HCT116 (cell line): ENCODE data around the gene FAM83B. TPM values are rescaled to one million over a fixed set of nuclear protein-coding genes. Genes with fewer than 3 reads are reported as not detected.

Experiments
- CBX3 ChIP-seq: IDR thresholded peaks from 2 replicates; pipeline ENCODE4 v1.6.1; 2012; ENCODE audit warnings: low read depth
- CTCF ChIP-seq, 3 experiments: fragments of 200-600 bp in 1 of 3; sonication (generic) in 1 of 3; IDR thresholded peaks in 2 of 3; conservative IDR thresholded peaks in 1 of 3; 2 replicates each; pipeline ENCODE4 v1.5.1; 2012 to 2017; ENCODE audit warnings: low read depth in 2 of 3, low read length in 2 of 3, antibody characterized with exemption in 1 of 3, borderline replicate concordance in 1 of 3, control low read depth in 1 of 3, mild to moderate bottlenecking in 1 of 3, mixed read lengths in 1 of 3, mixed run types in 1 of 3, moderate library complexity in 1 of 3; ENCODE audit not compliant: insufficient read depth in 1 of 3
- ELF1 ChIP-seq: IDR thresholded peaks from 2 replicates; pipeline ENCODE4 v1.6.1; 2012; ENCODE audit warnings: low read depth, borderline replicate concordance
- FOSL1 ChIP-seq: IDR thresholded peaks from 2 replicates; pipeline ENCODE4 v1.6.1; 2012; ENCODE audit warnings: low read depth
- MAX ChIP-seq: IDR thresholded peaks from 2 replicates; pipeline ENCODE4 v1.6.1; 2012
- POLR2AphosphoS5 ChIP-seq: IDR thresholded peaks from 2 replicates; pipeline ENCODE4 v1.6.1; 2011; ENCODE audit warnings: mild to moderate bottlenecking, low read depth, low read length, moderate library complexity
- SIN3A ChIP-seq: IDR thresholded peaks from 2 replicates; pipeline ENCODE4 v1.6.1; 2012; ENCODE audit warnings: low read depth
- SP1 ChIP-seq: IDR thresholded peaks from 2 replicates; pipeline ENCODE4 v1.6.1; 2012; ENCODE audit warnings: low read depth
- TCF7L2 ChIP-seq: IDR thresholded peaks from 2 replicates; pipeline ENCODE4 v1.7.0; 2011; ENCODE audit warnings: borderline replicate concordance, inconsistent platforms; ENCODE audit not compliant: insufficient read depth, insufficient read length; ENCODE audit errors: extremely low read depth
- total RNA-seq: library from RNA; stranded (reverse); gene quantifications from one replicate; pipeline ENCODE4 v1.2.1, GENCODE V29; 2021; ENCODE audit not compliant: unreplicated experiment
- TF ChIP-seq, protein P1 (sequence below): IDR thresholded peaks from 2 replicates; pipeline ENCODE4 v1.6.1; 2011; ENCODE audit warnings: mild to moderate bottlenecking, low read length, moderate library complexity; ENCODE audit not compliant: insufficient replicate concordance; ENCODE audit errors: extremely low read depth

FAM83B gene
- total RNA-seq, 1 experiment from 2014 or later = 16.9 TPM

DNA sequence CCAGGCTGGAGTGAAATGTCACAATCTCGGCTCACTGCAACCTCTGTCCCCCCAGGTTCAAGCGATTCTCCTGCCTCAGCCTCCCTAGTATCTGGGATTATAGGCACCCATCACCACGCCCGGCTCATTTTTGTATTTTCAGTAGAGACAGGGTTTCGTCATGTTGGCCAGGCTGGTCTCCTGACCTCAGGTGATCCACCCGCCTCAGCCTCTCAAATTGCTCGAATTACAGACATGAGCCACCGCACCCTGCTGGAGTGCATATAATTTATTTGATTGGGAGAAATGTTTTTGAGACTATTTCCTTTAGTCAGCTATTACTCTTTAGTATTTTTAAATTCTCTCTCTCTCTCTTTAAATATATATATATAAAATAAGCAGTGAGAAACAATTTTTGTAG, 29.8 kb downstream of the FAM83B start (continued):
- no peak for TF ChIP-seq SIN3A
- TF ChIP-seq MAX = no peak
- TF ChIP-seq CTCF (IDR thresholded peaks at IDR 0.05 in 2 of 3, conservative IDR thresholded peaks at IDR 0.05 in 1 of 3; ENCODE audit: borderline replicate concordance in 1 of 3, insufficient read depth in 1 of 3, low read depth in 2 of 3, low read length in 2 of 3) = no peak
- TF ChIP-seq SP1 = peak; percentile 35; the same call in 1 of the 2 replicates
- TF ChIP-seq, protein P1, sequence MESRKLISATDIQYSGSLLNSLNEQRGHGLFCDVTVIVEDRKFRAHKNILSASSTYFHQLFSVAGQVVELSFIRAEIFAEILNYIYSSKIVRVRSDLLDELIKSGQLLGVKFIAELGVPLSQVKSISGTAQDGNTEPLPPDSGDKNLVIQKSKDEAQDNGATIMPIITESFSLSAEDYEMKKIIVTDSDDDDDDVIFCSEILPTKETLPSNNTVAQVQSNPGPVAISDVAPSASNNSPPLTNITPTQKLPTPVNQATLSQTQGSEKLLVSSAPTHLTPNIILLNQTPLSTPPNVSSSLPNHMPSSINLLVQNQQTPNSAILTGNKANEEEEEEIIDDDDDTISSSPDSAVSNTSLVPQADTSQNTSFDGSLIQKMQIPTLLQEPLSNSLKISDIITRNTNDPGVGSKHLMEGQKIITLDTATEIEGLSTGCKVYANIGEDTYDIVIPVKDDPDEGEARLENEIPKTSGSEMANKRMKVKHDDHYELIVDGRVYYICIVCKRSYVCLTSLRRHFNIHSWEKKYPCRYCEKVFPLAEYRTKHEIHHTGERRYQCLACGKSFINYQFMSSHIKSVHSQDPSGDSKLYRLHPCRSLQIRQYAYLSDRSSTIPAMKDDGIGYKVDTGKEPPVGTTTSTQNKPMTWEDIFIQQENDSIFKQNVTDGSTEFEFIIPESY = no peak
- TF ChIP-seq CBX3 = 0 out of 2 replicates have a peak, but pooled peaks have one; percentile 42
- no peak for TF ChIP-seq ELF1
- no peak for TF ChIP-seq TCF7L2
- TF ChIP-seq POLR2AphosphoS5 = no peak
- no peak for TF ChIP-seq FOSL1
